ENCODE measurements around the gene KIAA0930.
"Not testable (repeated sequence)": the region's sequence is repeated elsewhere in the genome, so short reads cannot be mapped to it uniquely, and the experiment has no call there.

Gene KIAA0930

DNA sequence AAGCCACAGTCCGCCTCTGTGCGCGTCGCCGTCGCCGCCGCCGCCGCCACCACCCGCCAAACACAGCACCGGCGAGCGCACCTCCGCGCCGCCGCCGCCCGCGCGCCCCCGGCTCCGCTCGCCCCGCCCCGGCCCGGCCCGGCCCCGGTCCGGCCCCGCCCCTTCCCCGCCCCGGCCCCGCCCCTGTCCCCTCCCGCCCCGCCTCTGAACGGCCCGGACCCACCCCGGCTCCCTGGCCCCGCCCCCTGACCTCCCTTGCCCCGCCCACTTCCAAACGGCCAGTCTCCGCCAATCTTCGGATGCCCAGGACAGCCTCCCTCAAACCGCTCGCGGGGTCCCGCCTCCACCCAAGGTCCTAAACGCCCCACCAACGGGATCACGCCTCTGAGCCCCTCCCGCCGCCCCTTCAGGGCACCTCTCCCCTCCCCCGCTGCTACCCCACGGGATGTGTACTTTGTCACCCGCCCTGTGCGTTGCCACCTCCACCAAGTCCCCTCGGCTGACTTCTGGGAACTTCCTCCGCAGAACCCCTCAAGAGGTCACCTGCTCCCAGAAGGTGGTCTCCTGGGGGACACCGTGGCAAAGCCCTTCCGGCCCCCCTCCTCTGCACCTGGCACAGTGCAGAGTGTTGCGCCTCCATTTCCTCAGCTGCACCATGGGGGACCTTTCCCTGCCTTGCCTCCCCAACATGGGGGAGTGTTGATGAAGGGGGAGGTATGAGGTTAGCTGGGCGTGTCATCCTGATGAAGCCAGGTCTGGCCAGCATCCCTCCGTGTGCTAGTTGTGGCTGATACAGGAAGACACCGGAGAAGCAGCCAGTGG is at the start of gene KIAA0930:
TSS of gene KIAA0930 (minus strand) at position 85 of the 822 bp plus-strand sequence. CDS start 191 bp downstream, outside the sequence.
- DNase-seq (ENCODE audit: low spot score): peak; percentile 89

DNA sequence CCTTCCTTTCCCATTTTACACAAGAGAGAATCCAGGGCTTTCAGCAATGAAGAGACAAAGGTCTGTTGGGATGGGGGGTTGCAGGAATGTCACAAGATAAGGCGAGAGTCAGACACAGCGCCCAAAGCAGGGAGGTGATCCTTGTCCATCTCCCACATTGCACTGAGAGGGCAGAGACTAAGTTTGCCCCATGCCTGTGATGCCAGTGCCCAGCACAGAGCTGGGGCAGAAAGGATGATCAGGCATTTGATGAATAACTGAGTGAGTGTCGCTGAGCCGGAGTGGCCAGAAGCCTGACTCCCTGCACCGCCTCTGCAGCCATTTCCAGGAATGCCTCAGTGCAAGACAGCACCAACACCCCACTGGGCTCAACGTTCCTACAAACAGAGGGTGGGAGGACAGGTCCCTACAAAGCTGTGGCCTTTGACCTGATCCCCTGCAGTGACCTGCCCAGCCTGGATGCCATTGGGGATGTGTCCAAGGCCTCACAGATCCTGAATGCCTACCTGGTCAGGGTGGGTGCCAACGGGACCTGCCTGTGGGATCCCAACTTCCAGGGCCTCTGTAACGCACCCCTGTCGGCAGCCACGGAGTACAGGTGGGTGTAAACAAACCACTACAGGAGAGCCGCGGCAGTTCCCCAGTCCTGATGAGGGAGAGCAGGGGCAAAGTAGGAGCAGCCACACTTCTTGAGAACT is 46.3 kb upstream of the KIAA0930 start:
- DNase-seq (ENCODE audit: low spot score): no peak

DNA sequence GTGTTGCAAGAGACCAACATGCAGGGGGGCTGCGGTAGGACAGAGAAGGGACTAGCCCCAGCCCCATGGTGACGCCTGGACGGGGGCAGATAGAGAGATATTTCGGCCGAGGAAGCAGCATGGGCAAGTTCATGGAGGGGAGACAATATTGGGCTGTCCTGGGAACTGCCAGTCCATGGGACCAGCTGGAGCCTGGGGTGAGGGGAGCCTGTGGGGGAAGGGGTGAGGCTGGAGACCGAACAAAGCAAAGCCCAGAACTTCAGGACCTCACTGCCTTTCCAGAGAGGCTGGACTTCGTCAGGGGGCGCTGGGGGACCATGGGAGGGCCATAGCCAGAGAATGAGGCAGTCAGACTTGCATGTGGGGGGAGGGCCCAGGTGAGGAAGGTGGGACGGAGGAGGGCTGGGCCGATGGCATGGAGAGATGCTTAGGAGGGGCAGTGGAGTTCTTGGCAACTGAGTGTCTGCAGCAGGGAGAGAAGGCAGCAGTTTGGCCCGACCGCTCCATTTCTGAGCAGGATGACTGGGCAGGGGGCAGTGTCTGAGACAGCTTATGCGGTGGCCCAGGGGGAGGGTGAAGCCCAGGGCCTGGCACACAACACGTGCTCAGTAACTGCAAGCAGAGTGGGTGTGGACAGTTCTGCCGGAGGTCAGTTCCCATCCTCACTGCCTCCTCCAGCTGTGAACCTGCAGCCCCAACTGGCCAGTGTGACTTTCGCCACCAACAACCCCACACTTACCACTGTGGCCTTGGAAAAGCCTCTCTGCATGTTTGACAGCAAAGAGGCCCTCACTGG is 44.8 kb upstream of the KIAA0930 start:
- no peak for DNase-seq (ENCODE audit: low spot score)

DNA sequence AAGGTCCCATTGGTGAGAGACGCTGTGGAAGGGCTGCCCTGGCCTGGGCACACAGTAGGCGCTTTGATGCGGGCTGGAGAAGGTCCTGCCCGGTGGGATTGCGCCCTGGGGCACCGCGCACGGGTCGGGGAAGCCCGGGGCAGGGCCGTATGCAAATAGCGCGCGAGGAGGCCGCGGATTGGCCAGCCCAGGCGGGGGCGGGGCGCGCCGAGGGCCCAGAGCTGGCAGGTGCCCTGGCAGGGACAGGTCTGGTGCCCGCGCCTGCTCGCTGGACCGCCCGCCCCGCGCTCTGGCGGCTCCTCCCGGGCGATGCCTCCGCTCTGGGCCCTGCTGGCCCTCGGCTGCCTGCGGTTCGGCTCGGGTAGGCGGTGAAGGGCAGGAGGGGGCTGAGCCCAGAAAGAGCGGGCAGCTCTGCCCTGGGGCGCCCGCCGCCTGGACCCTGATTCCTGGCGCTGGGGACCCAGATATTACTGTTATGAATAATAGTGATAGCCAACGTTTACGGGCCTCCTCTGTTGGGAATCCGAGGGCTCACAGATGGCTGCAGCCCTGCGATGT is 44.1 kb upstream of the KIAA0930 start, which contains the start of gene UPK3A:
TSS of gene UPK3A (plus strand) at position 245 of the 558 bp plus-strand sequence. CDS start at position 310, 65 bp downstream.
- DNase-seq (ENCODE audit: low spot score): no peak

DNA sequence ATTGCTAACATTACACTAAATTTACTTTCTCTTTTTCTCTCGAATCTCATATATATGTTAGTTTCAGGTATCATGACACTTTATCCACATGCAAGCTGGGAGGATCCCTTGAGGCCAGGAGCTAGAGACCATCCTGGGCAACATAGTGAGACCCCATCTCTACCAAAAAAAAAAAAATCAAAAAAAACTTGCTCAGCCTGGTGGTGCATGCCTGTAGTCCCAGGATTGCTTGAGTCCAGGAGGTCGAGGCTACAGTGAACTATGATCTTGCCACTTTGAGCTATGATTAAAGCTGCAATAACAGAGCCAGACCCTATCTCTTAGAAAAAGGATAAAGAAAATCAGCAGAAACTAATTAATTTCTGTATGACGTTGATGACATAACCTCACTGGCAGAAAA is 40.3 kb upstream of the KIAA0930 start:
- DNase-seq (ENCODE audit: low spot score): no peak

DNA sequence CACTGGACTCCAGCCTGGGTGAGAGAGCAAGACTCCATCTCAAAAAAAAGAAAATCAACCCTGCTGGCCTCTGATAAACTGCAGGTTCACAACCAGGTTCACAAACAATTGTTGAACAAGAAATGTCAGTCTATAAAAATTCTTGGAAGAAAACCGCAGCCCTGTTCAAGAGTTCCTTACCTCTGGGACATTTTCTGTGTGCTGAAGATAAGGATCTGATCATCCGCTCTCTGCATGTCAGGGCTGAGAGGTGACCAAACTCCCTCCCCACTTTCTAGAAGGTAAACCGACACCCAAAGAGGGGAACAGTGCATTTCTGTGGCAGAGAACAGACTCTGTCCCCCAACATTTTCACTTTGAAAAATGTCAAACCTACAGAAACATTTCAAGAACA is 39.9 kb upstream of the KIAA0930 start:
- no peak for DNase-seq (ENCODE audit: low spot score)

DNA sequence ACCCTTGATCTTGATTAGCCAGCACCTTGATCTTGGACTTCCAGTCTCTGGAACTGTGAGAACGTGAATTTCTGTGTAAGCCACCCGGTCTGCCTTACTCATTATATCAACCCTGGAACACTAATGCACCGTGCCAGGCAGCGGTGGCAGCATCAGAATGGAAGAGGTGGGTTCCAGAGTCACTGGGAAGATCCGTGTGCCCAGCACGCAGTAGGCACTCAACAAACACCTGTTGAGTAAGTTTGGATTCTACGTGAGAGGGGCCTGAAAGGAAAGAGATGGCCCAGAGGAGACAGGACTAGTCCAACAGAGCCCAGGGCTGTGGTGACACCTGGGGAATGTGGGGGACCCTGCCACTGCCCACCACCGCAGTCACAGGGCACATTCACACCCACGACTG is 37.4 kb upstream of the KIAA0930 start:
- DNase-seq (ENCODE audit: low spot score): no peak

DNA sequence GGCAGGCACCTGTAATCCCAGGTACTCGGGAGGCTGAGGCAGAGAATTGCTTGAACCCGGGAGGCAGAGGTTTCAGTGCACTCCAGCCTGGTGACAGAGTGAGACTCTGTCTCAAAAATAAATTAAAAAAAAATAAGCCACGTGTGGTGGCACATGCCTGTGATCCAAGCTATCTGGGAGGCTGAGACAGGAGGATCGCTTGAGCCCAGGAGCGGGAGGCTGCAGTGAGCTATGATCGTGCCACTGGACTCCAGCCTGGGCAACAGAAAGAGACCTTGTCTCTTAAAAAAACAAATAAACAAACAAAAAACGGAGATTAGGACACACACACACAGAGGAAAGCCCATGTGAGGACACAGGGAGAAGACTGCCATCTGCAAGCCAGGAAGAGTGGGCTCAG is 37.0 kb upstream of the KIAA0930 start:
- not testable (repeated sequence) for DNase-seq (ENCODE audit: low spot score)

DNA sequence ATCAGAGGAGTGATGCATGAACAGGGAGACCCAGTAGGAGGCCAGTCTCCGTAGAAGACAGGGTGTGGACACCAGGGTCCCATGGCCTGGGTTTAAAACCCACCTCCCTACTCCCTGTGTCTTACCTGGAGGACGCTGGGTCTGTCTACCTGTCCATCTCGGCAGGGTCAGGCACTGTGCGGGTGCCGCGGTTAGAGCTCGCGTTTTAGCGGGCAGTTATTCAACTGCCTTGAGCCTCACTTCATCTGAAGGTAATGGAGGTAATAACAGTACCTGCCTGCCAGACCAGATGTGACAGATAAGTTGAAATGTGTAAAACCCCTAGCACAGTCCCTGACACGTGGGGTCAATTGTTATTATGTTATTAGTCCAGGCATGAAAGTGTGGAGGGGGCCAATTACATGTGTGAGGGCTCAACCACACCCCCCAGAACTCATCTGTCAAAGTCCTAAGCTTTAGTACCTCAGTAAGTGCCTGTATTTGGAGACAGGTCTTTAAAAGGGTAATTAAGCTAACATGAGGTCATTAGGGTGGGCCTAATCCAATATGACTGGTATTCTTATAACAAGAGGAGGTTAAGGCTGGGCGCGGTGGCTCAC is 35.9 kb upstream of the KIAA0930 start:
- no peak for DNase-seq (ENCODE audit: low spot score)

DNA sequence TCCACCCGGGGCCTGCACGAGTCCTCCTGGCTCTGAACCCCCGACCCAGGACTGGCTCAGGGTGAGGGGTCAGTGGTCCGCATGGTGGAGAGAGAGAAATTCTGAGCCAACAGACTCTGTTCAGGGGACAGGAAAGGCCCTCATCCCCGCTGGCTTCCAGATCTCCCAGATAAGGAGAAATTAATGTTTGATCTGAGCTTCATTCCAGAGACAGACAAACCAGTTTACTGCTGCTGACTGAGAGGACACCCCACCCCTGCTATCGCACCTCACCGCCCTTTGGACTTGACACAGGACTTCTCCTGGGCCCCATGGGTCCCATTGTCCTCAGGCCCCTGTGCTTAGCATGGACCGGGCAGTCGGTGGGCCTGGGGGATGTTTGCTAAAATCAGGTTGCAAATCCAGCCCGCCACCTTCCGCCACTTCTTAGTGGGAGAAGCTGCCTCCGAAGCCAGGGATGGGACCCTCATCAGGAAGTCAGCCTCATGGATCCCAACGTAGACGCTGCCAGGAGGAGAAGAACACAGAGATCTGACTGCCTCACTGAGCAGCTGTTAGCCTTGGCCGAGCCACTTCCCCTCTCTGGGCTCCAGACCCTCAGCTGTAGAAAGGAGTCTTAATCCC is 32.9 kb upstream of the KIAA0930 start:
- DNase-seq (ENCODE audit: low spot score): peak; percentile 77

DNA sequence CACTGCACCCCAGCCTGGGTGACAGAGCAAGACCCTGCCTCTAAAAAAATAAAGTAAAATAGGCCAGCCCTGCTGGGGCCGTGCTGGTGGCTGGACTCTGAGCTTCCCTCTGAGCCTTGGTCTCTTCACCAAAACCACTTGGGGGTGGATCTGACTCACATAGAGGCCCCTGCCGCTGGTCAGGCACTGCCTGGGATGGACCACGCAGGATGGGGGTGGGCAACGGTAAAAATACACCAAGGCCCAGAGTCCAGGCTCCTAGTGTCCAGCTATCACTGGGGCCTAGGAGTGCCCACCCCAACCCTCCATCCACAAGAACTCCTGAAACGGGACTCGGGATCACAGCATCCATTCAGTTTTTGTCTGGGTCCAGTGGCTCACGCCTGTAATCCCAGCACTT is 31.8 kb upstream of the KIAA0930 start:
- DNase-seq (ENCODE audit: low spot score): no peak

DNA sequence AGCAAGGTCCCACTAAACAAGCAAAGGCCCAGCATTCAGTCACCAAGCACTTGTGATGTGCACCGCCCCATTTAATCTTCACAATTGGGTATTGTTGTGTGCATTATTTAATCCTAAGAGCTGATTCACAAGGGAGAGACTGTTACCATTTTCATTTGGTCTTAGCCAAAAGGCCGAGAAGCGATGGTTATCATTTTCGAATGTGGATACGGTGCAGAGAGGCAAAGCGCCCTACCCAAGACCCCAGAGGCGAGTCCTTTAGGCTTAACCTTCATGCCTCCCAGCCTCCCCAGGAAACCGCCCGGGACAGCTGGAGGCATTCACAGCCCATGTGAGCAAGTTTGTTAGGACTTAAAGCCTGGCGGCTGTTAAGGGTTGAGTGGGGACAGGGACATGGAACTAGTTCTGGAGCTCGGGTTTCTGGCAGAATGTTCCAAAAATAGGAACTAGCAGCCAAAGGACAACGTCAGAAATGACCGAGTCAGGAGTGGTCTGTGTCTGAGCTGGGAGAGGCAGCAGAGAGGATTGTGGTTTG is 31.0 kb upstream of the KIAA0930 start:
- DNase-seq (ENCODE audit: low spot score): no peak

DNA sequence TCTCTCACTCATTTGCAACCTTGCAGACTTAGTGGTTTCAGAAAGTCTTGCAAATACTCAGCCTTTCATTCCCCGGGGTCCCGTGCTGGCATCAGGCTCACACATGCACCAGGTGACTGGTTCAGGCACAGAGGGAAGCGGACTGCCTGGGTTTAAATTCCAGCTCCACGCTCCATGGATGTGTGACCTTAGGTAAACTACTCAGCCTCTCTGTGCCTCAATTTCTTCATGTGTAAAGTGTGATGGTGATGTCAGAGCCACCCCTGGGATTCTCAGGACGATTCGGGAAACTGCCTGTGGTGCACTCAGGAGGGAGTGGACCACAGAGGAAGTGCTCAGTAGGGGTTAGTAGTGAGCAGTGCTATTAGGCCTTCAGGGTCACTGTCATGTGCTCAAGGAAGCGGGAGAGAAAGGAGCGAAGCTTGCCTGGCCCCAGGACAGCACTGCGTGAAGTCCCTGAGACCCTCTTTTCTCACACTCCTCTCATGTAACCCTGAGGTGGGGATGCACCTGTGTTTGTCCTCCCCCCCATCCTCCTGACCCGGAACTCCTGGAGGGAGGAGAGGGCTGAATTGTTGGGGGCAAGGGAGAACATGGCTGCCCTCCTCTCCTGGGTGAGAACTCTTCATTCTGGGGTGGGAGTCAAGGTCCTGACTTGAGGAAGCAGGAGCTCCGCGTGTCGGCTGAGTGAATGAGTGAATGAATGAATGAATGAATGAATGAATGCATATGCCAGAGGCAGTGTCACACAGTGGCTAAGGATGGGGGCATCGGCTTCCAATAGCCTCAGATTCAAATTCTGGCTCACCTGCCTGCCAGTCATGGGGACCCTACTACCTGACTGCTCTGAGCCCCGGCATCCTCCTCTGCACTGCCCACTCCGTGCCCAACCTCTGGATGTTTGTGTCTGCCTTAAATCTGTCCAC is 29.7 kb upstream of the KIAA0930 start:
- no peak for DNase-seq (ENCODE audit: low spot score)

DNA sequence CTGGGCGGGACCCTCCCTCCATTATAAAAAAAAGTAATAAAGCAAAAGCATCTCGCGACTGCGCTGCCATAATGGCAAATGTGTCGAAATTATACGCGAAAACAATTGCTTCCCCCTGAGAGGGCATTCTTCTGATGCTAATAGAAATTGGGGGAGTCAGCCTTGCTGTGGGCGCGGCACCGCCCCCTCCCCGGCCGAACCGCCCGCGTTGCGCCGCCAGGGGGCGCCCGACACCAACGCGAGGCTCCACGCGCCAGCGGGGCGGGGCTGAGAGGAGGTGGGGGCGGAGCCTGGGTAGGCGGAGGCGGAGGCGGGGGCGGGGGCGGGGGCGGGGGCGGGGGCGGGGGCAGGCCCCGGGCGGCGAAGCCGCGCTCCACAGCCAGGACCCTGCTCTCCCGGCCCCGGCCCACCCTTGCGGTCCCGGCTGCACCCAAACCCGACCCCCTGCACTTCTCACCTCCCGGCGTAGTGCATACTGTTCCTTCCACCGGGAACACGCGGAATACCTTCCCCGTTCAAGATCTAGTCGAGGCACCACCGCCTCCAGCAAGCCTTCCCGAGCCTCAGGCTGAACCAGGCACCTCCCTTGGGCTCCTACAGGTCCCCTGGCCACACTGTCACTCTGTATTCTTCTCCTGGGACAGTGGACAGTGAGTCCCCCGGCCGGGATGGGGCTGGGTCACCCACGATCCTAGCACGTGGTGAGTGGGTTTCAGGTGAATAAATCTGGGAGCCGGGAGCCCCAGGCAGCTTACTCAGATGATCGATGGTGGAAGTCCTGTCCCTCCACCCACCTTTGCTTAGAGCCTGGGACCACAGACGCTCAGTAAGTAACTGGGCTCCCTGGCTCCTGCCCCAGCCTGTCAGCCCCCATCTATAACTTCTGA is 28.5 kb upstream of the KIAA0930 start:
- DNase-seq (ENCODE audit: low spot score): peak; percentile 56

DNA sequence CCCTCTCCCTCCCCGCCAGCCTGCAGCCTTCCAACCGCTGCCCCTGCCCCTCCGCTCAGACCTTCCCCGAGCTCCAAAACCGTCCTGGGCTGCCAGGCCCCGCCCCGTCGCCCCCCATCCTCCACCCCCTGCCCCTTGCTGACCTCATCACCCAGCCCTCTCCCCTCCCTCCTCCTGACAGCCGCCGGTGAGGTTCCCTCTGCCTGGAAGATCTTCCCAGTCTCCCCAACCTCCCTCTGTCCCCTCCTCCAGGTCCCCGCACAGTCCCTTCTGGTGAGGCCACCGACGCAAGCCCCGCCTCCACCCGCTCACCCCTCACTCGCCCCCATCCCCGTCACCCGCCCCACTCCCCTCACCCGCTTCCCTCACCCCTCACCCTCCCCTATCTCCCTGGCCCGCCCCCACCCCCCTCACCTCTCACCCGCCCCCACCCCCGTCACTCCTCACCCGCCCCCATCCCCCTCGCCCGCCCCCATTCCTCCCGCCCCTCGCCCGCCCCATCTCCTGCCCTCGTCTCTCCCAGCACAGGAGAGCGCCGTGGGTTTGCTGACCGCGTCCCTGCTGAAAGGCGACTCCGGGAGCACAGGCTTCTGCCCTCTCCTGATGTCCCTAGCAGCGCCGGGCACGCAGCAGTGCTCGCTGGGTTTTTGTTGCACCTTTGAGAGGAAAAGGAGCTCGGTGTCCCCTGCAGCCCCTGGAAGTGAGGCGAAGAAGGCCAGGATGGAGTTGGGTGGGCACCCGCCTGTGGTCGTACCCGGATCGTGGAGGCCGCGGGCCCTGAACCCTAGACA is 27.7 kb upstream of the KIAA0930 start:
- DNase-seq (ENCODE audit: low spot score): no peak

DNA sequence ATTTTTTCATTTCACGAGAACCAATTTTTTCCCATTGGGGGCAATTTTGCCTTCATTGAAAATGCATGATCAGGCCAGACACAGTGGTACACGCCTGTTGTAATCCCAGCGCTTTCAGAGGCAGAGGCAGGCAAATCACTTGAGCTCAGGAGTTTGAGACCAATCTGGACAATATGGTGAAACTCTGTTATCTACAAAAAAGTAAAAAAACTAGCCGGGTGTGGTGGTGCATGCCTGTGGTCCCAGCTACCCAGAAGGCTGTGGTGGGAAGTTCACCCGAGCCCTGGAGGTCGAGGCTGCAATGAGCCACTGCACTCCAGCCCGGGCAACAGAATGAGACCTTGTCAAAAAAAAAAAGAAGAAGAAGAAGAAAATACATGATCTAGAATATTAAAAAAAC is 24.8 kb upstream of the KIAA0930 start:
- no peak for DNase-seq (ENCODE audit: low spot score)

DNA sequence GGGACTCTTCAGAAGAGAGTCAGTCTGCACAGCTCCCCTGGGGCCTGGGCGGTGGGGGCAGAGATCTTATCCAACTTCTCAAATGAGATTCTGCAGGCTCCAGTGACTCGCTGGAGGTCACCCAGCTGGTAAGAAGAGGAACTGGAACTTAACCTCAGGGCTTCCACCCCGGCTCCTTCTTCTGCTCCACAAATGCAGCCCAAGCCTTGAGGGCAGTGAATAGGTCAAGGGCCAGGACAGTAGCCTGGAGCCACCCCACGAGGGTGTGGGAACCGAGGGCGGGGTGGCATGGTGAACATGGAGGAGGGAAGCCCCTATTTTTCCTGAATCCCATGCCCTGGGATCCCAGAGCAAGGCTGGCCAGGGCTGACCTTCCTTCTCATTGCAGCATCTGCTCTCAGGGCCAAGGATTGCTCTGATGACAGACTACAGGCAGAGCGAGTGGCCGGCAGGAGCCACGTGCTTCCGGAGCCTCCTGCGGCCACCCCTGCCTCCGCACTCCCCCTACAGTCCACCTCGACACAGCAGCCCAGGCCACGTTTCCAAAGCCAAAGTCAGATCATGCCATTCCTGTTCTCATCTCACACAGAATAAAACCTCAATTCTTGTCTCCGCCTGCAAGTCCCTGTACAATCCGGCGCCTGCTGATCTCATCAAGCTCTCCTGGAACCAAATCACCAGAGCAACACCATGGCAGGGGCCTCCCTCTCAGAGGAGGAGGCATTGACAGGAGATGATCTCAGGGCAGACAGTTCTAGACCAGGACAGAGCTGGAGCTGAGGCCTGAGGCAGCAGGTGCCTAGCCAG is 23.0 kb upstream of the KIAA0930 start:
- DNase-seq (ENCODE audit: low spot score): peak; percentile 87

All from HuH-7.5 (cell line).